Activated CD4-positive, alpha-beta T cell treated with anti-CD3 and anti-CD28 coated beads for 36 hours (primary cell): ENCODE data around the gene TASP1. TPM values are rescaled to one million over a fixed set of nuclear protein-coding genes. Genes with fewer than 3 reads are reported as not detected.
A peak's percentile ranks its signal among the peaks of the same experiment; 100 is the strongest.
"Not testable (repeated sequence)": the region's sequence is repeated elsewhere in the genome, so short reads cannot be mapped to it uniquely, and the experiment has no call there.

Experiments used
- ATAC-seq: fragments of 200-7000 bp; cut with Tn5 transposase; one replicate; pipeline ENCODE4 v1.10.0; 2021; ENCODE audit warnings: mild to moderate bottlenecking, moderate library complexity
- CTCF ChIA-PET: fragments of 350-600 bp; sonication (Branson Sonifier 250); formaldehyde crosslinking; loops from one replicate; lab custom pipeline; 2021; ENCODE audit warnings: antibody characterized with exemption; lab: Charles Lee
- POLR2A ChIA-PET: fragments of 350-600 bp; sonication (Branson Sonifier 250); formaldehyde crosslinking; loops from one replicate; lab custom pipeline; 2021; ENCODE audit warnings: antibody characterized with exemption, inconsistent platforms; lab: Charles Lee
- DNase-seq: peaks from one replicate; pipeline ENCODE4 v3.0.0-alpha.2; 2020
- H3K27ac Mint-ChIP-seq: one replicate; pipeline ENCODE4 v1.8.0; 2021; ENCODE audit warnings: mixed read lengths
- H3K27me3 Mint-ChIP-seq: one replicate; pipeline ENCODE4 v1.8.0; 2021; ENCODE audit warnings: mixed read lengths
- H3K36me3 Mint-ChIP-seq: one replicate; pipeline ENCODE4 v1.8.0; 2021; ENCODE audit warnings: low read depth, mixed read lengths
- H3K4me1 Mint-ChIP-seq: one replicate; pipeline ENCODE4 v1.8.0; 2021; ENCODE audit warnings: mixed read lengths
- H3K4me3 Mint-ChIP-seq: one replicate; pipeline ENCODE4 v1.8.0; 2021; ENCODE audit warnings: mild to moderate bottlenecking, moderate library complexity, mixed read lengths
- H3K9me3 Mint-ChIP-seq: one replicate; pipeline ENCODE4 v1.8.0; 2021; ENCODE audit warnings: low read depth, mixed read lengths
- intact Hi-C, 2 experiments: fragments of 100-400 bp; cut with DNase I in 1 of 2; cut with micrococcal nuclease in 1 of 2; formaldehyde crosslinking; loops; one replicate each; pipeline versions ENCODE4 v1.14.2 to v1.15.1; 2022 to 2024; cut with DNase I, micrococcal nuclease
- total RNA-seq, 2 experiments: library from RNA; stranded (reverse); gene quantifications; one replicate each; pipeline ENCODE4 v1.2.3, GENCODE V29; 2021

The TASP1 gene
- total RNA-seq, 2 experiments from 2014 or later: 8.5 to 10.1 TPM

DNA sequence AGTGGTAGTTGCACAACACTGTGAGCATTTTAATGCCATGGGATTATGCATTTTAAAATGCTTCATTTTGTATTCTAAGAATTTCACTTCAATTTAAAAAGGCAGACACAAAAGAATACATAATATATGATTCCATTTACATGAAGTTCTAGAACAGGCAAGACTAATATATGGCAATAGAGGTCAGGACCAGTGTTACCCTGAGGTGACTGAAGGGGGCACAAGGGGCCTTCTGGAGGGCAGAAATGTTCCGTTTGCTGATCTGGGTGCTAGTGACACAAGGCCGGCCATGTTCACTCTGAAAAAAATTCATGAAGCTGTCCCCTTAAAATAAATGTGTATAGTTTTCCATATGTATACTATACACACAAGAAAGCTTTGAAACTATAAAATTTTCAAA lies 28.5 kb downstream of the TASP1 start:
- ChIA-PET POLR2A (no interaction called here), CTCF (interaction anchor here (0.9 to 2.2 kb wide), 5 partner anchors 10 to 691 kb away, joined by 3 to 9 read pairs (median 5); no protein-coding TSS in a partner anchor)
- Mint-ChIP-seq H3K9me3 (no peaks in the 10 kb centered on the region), H3K36me3 (peaks cover 21% of the 10 kb centered on the region), H3K4me1 (no peaks in the 10 kb centered on the region), H3K4me3 (no peak overlapping the region), H3K27me3 (no peaks in the 10 kb centered on the region), H3K27ac (no peak overlapping the region)
- DNase-seq (peak; percentile 19), ATAC-seq (no peak)
- intact Hi-C loops: no loop called here

DNA sequence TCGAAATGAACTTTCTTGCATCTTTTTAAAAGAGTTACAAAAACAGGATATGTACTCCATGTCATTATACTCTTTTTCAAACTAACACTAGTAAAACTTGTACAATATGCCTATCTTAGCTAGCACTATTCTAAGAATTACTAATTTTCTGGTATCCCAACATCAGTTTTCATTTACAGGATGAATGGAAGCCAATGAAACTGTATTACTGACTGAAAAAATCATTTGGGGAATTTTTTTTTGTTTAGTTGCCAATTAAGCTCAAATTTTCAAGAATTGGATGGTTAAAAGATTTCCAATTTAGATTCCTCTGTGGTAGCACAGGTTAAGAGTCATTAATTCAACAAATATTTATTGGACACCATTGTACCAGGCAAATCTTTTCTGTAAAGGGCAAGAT lies 30.7 kb downstream of the TASP1 start:
- Mint-ChIP-seq H3K9me3 (no peaks in the 10 kb centered on the region), H3K36me3 (peaks cover 31% of the 10 kb centered on the region), H3K27ac (no peak overlapping the region), H3K4me3 (no peak overlapping the region), H3K27me3 (no peaks in the 10 kb centered on the region), H3K4me1 (no peaks in the 10 kb centered on the region)
- ATAC-seq: no peak
- CTCF ChIA-PET: interaction anchor here (1.2 kb wide), 1 partner anchor 62 kb away, joined by 6 read pairs; no protein-coding TSS in a partner anchor
- POLR2A ChIA-PET: no interaction called here
- intact Hi-C loops: no loop called here
- DNase-seq: no peak

DNA sequence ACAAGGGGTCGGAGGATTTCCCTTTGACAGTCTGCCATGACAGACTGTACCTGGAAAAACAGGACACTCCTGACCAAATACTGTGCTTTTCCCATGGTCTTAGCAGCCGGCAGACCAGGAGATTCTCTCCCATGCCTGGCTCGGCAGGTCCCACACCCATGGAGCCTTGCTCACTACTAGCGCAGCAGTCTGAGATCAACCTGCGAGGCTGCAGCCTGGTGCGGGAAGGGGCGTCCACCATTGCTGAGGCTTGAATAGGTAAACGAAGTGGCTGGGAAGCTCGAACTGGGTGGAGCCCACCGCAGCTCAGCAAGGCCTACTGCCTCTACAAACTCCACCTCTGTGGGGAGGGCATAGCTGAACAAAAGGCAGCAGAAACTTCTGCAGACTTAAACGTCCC lies 45.3 kb downstream of the TASP1 start:
- H3K4me1 Mint-ChIP-seq, H3K27me3 Mint-ChIP-seq, POLR2A ChIA-PET, CTCF ChIA-PET, ATAC-seq, intact Hi-C loops, H3K4me3 Mint-ChIP-seq, H3K9me3 Mint-ChIP-seq, H3K27ac Mint-ChIP-seq, DNase-seq: not testable (repeated sequence)
- H3K36me3 Mint-ChIP-seq: peaks cover 33% of the 10 kb centered on the region

DNA sequence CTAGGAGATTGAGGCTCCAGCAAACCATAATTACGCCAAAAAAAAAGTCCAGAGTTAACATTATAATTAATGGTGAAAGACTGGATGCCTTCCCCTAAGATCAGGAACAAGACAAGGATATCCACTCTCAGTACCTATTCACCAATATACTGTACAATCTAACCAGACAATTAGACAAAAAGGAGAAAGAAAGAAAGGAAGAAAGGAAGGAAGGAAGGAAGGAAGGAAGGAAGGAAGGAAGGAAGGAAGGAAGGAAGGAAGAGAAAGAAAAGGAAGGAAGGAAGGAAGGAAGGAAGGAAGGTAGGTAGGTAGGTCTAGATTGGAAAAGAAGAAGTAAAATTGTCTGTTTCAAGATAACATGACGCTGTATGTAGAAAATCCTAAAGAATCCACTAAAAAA lies 50.7 kb downstream of the TASP1 start:
- no peak for ATAC-seq
- H3K4me3 Mint-ChIP-seq: no peak overlapping the region

DNA sequence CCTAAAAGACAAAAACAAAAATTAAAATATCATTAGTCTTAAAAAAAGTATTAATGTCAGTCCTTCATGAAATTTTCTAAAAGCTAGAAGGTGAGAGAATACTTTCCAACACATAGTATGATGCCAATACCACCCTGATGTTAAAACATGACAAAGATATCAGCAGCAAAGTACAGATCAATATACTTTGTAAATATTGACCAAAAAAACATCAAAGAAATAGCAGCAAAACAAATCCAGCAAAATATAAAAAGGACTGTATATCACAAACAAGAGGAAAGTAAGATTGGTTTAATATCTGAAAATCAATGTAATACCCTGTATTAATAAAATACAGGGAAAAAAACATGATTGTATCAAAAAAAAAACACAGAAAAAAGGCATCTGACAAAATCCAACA lies 51.4 kb downstream of the TASP1 start:
- ATAC-seq: no peak
- CTCF ChIA-PET: no interaction called here
- H3K4me3 Mint-ChIP-seq: no peak overlapping the region
- peaks cover 49% of the 10 kb centered on the region for H3K36me3 Mint-ChIP-seq
- intact Hi-C loops: no loop called here
- POLR2A ChIA-PET: no interaction called here
- no peaks in the 10 kb centered on the region for H3K27me3 Mint-ChIP-seq
- peaks cover 4% of the 10 kb centered on the region for H3K4me1 Mint-ChIP-seq
- no peak overlapping the region for H3K27ac Mint-ChIP-seq
- no peak for DNase-seq
- peaks cover 9% of the 10 kb centered on the region for H3K9me3 Mint-ChIP-seq

More for the DNA sequence above, 50.7 kb downstream of the TASP1 start:
- H3K27ac Mint-ChIP-seq: no peak overlapping the region
- H3K27me3 Mint-ChIP-seq: no peaks in the 10 kb centered on the region
- POLR2A ChIA-PET: no interaction called here
- peaks cover 9% of the 10 kb centered on the region for H3K9me3 Mint-ChIP-seq
- intact Hi-C loops: no loop called here
- no peak for DNase-seq
- H3K4me1 Mint-ChIP-seq: peaks cover 4% of the 10 kb centered on the region
- CTCF ChIA-PET: no interaction called here
- peaks cover 47% of the 10 kb centered on the region for H3K36me3 Mint-ChIP-seq

DNA sequence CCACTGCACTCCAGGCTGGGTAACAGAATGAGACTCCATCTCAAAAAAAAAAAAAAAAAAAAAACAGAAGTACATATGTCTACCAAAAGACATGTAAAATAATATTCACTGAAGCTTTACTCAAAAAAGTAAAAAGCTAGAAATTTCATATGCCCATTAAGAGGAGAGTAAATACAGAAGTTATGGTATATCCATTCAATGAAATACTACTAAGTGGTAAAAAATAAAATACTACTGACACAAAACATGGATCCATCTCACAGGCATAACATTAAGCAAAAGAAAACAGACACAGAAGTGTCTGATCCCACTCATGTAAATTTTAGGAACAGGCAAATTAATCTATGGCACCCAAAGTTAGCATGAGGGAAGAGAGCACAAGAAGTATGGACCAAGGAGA lies 52.6 kb downstream of the TASP1 start:
- H3K4me1 Mint-ChIP-seq: peaks cover 3% of the 10 kb centered on the region
- peaks cover 49% of the 10 kb centered on the region for H3K36me3 Mint-ChIP-seq
- intact Hi-C loops: no loop called here
- DNase-seq (no peak), ATAC-seq (no peak)
- H3K4me3 Mint-ChIP-seq: no peak overlapping the region
- no peaks in the 10 kb centered on the region for H3K27me3 Mint-ChIP-seq
- ChIA-PET CTCF (no interaction called here), POLR2A (no interaction called here)
- H3K9me3 Mint-ChIP-seq: peaks cover 9% of the 10 kb centered on the region
- H3K27ac Mint-ChIP-seq: no peak overlapping the region

DNA sequence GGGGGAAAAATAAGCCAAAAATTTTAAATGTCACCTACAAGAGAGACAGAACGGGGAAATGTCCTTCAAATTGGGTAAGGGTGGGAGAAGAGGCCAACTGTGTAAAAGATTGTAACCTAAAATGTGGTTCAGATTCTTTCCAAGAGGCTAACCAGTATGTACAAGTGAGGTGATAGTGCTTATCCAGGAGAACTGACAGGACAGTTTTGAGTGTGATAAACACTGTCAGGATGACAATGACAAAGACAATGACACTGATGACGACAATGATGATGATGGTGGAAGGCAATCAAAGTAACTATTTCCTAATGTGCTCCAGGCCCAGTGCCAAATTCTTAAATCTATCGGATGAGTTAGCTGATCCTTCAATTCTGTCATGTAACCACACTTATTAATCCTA lies 57.3 kb downstream of the TASP1 start:
- no peaks in the 10 kb centered on the region for H3K4me1 Mint-ChIP-seq
- H3K4me3 Mint-ChIP-seq: no peak overlapping the region
- no peaks in the 10 kb centered on the region for H3K27me3 Mint-ChIP-seq
- ATAC-seq (no peak), DNase-seq (no peak)
- peaks cover 49% of the 10 kb centered on the region for H3K36me3 Mint-ChIP-seq
- ChIA-PET CTCF (interaction anchor here (0.6 kb wide), 1 partner anchor 333 kb away, joined by 4 read pairs; no protein-coding TSS in a partner anchor), POLR2A (no interaction called here)
- H3K27ac Mint-ChIP-seq: no peak overlapping the region
- H3K9me3 Mint-ChIP-seq: peaks cover 9% of the 10 kb centered on the region
- intact Hi-C loops: no loop called here

DNA sequence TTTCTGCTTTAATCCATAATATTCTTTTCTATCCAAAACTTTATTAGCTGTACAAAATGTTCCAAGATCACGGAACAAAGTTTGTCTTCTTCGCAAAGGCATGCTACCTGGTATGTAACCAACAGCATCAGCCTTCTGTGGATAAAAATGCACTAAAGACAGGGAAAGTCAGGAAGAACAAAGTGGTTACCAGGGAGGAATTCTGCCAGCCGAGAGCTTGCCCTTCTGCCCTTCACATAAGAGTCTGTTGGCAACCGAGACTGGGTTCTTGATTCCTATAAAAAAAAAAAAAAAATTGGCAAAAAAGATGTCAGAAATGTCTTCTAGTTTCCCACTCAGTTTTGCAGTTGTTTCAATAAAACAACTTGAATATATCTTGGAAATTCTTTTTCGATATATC lies 58.0 kb downstream of the TASP1 start:
- ChIA-PET POLR2A (no interaction called here), CTCF (interaction anchor here (0.6 to 0.7 kb wide), 2 partner anchors 106 to 332 kb away, joined by 3 to 4 read pairs; no protein-coding TSS in a partner anchor)
- intact Hi-C loops: no loop called here
- H3K4me3 Mint-ChIP-seq: no peak overlapping the region
- no peak overlapping the region for H3K27ac Mint-ChIP-seq
- H3K36me3 Mint-ChIP-seq: peaks cover 50% of the 10 kb centered on the region
- DNase-seq: no peak
- no peaks in the 10 kb centered on the region for H3K27me3 Mint-ChIP-seq
- no peak for ATAC-seq
- H3K4me1 Mint-ChIP-seq: no peaks in the 10 kb centered on the region
- peaks cover 8% of the 10 kb centered on the region for H3K9me3 Mint-ChIP-seq

DNA sequence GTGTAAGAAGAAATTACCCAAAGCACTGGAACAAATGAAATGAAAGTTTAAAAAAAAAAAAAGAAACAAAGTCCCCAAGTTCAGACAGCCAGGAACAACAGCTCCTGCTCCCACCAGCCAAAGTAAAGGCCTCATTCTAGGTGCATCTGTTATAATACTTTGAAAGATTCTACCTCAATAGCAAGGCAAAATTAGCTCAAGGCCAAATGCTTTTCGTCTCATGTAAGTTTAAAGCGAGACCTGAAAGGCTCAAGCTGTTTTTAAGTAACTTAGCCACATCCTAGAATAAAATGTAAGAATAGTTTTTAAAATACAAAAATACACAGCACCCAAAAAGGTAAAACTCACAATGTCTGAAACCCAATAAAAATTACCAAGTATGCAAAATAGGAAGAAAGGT lies 64.7 kb downstream of the TASP1 start:
- no peaks in the 10 kb centered on the region for H3K27me3 Mint-ChIP-seq
- intact Hi-C loops: no loop called here
- peaks cover 44% of the 10 kb centered on the region for H3K36me3 Mint-ChIP-seq
- H3K9me3 Mint-ChIP-seq: peaks cover 5% of the 10 kb centered on the region
- no peak for DNase-seq
- H3K4me1 Mint-ChIP-seq: no peaks in the 10 kb centered on the region
- ATAC-seq: no peak
- H3K4me3 Mint-ChIP-seq: no peak overlapping the region
- CTCF ChIA-PET: interaction anchor here (1.3 kb wide), 1 partner anchor 27 kb away, joined by 4 read pairs; no protein-coding TSS in a partner anchor
- H3K27ac Mint-ChIP-seq: no peak overlapping the region
- POLR2A ChIA-PET: no interaction called here

DNA sequence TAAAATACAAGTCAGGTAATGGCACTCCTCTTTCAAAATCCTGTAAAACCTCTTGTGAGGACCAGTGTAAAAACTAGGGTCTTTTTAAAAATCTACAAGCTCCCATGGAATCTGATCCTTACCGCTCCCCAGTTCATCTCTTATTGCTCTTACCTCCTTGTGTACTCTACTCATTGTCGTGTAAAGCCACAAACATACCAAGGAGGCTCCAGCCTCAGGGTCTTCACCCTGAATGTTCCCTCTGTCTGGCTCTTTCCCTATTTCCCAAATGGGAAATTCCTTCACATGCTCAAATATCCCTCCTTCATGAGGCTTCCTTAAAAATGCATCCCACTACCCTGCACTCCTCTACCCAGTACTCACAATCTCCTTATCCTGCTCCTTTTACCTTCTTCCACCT lies 67.1 kb downstream of the TASP1 start:
- peaks cover 41% of the 10 kb centered on the region for H3K36me3 Mint-ChIP-seq
- intact Hi-C loops: no loop called here
- no peak for ATAC-seq
- no peaks in the 10 kb centered on the region for H3K27me3 Mint-ChIP-seq
- peaks cover 9% of the 10 kb centered on the region for H3K9me3 Mint-ChIP-seq
- CTCF ChIA-PET: no interaction called here
- POLR2A ChIA-PET: no interaction called here
- no peak for DNase-seq
- H3K4me3 Mint-ChIP-seq: no peak overlapping the region
- H3K27ac Mint-ChIP-seq: no peak overlapping the region
- H3K4me1 Mint-ChIP-seq: no peaks in the 10 kb centered on the region

DNA sequence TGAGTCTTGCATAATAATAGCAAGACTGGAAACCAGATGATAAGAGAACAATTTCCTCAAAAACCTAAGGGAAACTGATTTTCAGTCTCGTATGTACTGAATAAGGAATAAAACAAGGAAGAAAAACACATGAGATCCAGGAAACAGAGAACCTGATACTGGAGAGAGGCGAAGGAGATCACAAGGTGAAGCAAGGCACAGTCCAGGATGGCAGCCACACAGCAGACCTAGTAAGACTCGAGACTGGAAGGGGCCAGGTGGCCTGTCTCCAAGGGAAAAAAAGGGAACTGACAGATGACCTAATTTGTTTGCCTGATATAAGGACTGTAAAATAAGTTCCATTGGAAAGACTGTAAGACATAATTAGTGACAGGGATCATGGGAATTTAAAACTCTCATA lies 71.1 kb downstream of the TASP1 start:
- ATAC-seq (no peak), DNase-seq (no peak)
- Mint-ChIP-seq H3K4me3 (no peak overlapping the region), H3K27ac (no peak overlapping the region), H3K27me3 (no peaks in the 10 kb centered on the region), H3K4me1 (no peaks in the 10 kb centered on the region), H3K9me3 (peaks cover 4% of the 10 kb centered on the region), H3K36me3 (peaks cover 40% of the 10 kb centered on the region)
- CTCF ChIA-PET: interaction anchor here (1.7 kb wide), 1 partner anchor 21 kb away, joined by 4 read pairs; no protein-coding TSS in a partner anchor
- intact Hi-C loops: no loop called here
- POLR2A ChIA-PET: no interaction called here

DNA sequence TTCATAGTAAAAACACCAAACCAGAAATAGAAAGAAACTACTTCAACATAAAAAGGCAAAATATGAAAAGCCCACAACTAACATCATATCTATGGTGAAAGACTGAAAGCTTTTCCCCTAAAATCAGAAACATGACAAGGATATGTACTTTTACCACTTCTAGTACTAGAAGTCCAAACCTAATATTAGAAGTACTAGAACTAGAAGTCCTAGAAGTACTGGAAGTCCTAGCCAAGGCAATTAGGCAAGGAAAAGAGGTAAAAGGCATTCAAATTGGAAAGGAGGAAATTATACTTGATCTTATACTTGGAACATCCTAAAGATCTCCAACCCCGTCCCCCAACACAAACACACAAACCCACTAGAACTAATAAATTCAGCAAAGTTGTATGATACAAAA lies 74.9 kb downstream of the TASP1 start:
- peaks cover 7% of the 10 kb centered on the region for H3K9me3 Mint-ChIP-seq
- intact Hi-C loops: no loop called here
- H3K27ac Mint-ChIP-seq: no peak overlapping the region
- ATAC-seq (no peak), DNase-seq (no peak)
- no peak overlapping the region for H3K4me3 Mint-ChIP-seq
- ChIA-PET POLR2A (no interaction called here), CTCF (no interaction called here)
- no peaks in the 10 kb centered on the region for H3K27me3 Mint-ChIP-seq
- H3K36me3 Mint-ChIP-seq: peaks cover 49% of the 10 kb centered on the region
- H3K4me1 Mint-ChIP-seq: no peaks in the 10 kb centered on the region
